Right ventricle myocardium superior (tissue), 1 donor: ENCODE results near the gene ENTR1. TPM values are rescaled to one million over a fixed set of nuclear protein-coding genes. Genes with fewer than 3 reads are reported as not detected.

Source experiments
- ATAC-seq: fragments of 200-7000 bp; cut with Tn5 transposase; one replicate; pipeline ENCODE4 v1.9.1; 2020; ENCODE audit warnings: mild to moderate bottlenecking; ENCODE audit not compliant: poor library complexity
- DNase-seq: peaks from one replicate; pipeline ENCODE4 v3.0.0-alpha.2; 2020
- intact Hi-C: fragments of 100-400 bp; cut with DNase I; formaldehyde crosslinking; loops from one replicate; pipeline ENCODE4 v1.11.2; 2022
- total RNA-seq: library from RNA; stranded (reverse); fragmentation: NEBNext Ultra II Directional; extraction: Animal tissue kit (Norgen Biotek cat#: 25700); gene quantifications from one replicate; pipeline ENCODE4 v1.2.1, GENCODE V29; 2021
- donor health status: DM: no; HTN: yes; CAD: no; lungs with severe emphysema.

Gene ENTR1
- total RNA-seq, 1 donor from 2014 or later, result 23.3 TPM

DNA sequence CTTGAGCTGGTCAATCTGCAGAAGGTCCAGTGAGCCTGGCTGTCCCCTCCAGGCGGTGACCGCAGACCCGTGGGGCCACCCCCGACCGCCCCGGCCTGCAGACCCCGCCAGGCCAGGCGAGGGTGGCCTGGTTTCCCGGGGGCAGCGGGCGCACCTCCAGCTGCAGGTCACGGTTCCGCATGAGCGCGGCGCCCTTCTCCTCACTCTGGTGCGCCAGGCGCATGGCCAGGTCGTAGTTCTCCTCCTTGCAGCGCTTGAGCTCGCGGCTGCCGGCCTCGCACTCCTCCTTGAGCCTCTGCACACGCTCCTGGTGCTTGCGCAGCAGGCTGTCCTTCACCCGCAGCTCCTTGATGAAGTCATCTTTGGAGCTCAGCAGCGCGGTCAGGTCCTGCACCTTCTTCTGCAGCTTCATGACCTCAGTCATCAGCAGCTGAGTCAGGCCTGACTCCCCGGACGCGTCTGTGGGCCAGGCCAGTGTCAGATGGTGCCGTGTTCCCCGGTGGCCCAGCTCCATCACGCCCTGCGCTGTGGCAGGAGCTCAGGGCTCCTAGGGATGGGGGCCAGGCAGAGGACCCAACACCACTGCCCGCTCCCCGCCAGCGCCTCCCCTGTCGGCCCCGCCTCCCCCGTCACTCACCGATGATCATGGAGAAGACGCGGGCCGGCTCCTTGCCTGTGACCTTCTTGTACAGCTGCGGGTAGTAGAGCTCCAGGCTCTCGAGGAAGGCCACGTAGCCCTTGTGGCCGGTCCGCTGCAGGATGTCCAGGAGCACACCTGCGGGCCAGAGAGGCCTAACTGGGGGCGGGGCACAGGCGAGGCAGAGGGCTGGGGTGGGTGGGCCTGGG is 39.5 kb downstream of the ENTR1 start:
- DNase-seq (no peak), ATAC-seq (no peak)
- intact Hi-C loops, result no loop called here

DNA sequence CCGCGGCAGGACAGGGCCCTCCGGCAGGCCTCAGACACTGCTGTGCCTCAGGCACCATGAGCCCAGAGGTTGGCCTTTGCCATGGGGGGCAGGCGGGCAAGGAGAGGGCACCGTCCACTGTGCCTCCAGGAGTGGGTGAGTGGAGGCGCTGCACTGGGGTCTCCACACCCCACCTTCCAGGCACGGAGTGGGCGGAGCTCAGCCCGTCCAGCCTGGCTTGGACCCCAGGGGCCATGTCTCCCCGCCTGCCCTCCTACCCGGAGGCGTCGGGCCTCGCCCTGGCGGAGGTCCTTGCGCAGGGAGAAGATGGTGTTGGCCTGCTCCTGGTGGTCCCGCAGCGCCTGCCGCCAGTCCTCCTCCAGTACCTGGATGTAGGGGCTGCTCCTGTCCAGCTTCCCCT is 40.4 kb downstream of the ENTR1 start:
- no peak for ATAC-seq
- no peak for DNase-seq
- intact Hi-C loops, result no loop called here

DNA sequence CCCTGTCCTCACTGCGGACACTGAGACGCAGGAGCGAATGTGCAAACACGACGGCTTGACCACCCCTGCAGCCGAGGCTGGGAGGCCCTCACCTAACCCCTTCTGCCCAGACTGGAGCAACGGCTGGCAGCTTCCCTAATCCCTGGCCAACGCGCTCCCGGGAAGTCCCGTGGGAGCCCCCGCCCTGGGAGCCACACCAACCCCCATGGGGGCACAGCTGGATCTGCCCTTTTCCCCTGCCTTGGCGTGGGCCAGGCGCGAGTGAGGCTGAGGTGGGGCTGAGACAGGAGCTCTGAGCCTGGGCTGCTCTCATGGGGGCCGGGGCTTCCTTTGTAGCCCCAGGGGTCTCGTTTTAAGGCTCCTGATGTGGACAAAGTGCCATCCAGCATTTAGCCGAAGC is 42.2 kb downstream of the ENTR1 start:
- no peak for DNase-seq
- no peak for ATAC-seq
- intact Hi-C loops, result no loop called here

DNA sequence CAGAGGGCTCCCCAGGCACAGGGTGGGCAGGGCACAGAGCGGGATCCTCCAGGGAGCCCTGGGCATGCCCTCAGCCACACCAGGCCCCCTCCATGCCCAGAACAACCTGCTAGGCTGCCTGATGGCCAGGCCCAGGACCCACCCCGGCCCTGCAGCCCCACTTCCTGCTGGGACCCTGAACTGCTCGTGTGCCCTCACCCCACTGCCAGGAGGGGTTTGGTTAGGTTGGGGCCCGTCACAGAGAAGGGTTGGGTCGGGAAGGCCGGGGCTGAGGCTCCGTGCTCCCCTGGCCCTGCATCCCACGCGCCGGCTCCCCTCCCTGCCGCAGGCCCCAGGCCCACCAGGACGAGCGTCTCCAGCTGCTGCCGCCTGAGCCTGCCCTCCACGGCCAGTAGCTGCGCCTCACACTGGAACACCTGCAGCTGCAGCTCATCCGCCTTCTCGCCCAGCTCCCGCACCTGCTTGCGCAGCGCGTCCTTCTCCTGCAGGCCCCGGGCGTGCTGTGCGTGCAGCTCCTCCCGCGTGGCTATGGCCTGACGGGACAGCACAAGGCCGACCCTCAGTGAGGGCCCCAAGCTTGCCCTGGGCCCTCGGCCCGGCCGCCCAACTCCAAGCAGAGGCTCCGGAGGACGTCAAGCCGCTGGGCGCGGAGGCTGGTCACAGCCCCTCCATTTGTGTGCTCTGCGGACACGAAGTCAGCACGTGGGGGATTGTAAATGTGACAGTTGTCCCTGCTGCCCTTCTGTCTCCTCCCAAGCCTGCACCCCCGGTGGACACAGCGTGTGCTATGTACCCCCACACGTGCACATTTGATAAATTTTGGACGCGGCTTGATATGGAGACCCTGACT is 42.9 kb downstream of the ENTR1 start:
- DNase-seq (no peak), ATAC-seq (no peak)
- intact Hi-C loops, result no loop called here

DNA sequence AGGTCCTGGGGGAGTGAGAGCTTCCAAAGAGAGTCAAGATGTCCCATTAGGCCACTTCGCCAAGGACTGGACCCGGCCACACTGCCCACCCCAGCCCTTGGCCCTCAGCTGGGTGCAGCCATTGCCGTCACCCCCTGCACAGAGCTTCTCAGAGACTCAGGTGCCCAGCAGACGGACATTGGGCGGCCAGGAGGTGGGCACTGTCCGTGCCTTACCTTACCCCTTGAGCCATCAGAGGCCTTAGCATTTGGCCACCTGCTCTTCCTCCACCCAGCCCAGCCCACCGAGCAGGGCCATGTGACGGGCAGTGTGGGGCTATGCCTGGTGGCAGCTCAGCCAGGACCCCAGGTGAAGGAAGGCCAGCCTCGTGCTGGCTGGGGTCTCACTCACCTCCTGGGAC is 43.6 kb downstream of the ENTR1 start:
- ATAC-seq (no peak), DNase-seq (no peak)
- intact Hi-C loops, result no loop called here

DNA sequence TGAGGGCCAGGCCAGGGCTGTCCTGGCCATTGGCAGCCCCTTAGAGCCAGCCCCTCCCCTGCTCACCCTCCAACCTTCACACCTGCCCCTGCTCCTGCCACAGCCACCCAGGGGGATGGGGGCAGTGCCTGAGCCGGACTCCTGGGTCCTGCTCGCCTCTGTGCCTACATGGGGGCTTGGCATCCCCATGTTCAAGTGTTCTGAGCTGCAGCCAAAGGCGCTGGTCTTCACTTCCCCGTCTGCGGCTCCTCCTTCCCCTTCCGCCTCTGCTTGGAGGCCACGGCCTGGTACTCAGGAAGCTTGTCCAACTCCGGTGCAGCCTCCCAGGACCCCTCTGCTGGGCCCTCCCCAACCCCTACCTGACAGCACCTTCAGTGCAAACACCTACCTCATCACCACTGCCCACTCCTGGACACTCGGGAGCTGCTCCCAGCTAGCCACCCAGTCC is 44.6 kb downstream of the ENTR1 start:
- ATAC-seq (no peak), DNase-seq (no peak)
- intact Hi-C loops, result no loop called here

DNA sequence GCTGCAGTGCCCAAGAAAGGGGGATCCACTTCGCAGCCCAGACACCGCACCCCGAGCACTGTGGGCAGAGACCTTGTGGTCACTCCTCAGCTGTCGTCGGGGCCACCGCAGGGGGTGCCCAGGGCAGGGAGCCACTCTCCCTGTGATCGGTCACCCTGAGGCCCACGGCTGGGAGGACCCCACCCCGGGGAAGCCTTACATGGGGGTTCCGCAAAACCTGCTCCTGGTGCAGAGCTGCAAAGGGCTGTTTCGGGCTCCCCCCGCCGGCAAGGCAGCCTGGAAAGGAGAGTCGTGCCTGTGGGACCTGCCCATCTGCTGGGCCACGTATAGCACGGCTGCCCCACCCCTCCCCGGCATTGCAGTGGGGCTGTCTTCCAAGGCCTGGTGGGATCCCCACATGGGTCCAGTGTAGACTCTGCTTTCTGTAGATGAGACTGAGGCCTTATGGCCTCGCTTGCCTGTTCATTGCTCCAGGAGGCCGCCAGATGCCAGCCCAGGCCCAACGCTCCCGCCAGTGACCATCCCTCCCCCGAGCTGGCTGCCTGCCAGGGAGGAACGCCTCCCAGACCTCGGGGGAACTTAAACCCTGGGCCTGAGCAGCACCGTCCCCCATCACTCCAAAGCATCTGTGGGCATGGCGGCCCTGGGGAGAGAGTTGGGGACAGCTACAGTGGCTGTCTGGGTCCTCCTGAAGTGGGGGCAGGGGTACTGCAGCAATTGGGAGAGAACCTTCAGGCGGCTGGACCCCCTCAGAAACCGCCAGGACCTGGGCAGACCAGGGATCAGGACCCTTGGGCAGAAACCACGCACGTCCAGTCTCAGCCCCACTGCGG is 45.3 kb downstream of the ENTR1 start:
- DNase-seq (no peak), ATAC-seq (no peak)
- intact Hi-C loops, result no loop called here

DNA sequence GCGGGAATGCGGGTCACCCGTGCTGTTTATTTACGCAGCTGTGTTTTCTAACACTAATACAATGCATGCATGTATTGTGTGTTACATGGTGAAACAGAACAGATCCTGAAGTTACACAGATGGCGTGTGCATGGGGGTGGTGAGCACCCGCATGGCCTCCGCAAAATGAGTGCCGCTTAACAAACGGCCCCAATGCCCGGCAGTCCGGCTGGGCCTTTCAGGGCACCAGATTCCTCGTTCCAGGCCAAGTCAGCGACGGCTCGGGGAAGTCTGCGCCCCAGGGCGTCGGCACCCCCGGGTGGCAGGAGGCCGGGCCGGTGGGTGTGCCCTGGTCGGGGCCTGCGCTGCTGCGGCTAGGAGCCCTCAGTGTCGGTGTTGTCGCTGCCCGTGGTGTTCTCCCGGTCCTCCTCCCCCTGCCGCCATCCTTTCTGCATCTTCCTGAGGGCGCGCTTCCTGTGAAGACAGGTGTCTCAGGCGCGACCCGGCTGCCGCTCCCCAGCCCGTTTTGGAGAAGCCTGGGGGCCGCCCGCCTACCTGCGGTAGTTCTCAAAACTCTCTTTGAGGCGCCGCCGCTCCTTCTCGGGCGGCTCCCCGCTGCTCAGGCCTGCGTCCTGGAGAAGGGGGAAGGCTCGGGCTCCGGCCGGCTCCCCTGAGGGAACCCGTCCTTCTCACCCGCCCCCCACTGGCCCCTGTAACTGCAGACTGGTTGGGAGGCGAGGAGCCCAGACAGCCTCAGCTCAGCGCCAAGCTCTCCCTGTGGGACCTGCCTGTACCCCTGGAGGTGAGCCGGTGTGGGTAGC is 46.3 kb downstream of the ENTR1 start:
- DNase-seq, result no peak
- no peak for ATAC-seq
- intact Hi-C loops, result no loop called here

DNA sequence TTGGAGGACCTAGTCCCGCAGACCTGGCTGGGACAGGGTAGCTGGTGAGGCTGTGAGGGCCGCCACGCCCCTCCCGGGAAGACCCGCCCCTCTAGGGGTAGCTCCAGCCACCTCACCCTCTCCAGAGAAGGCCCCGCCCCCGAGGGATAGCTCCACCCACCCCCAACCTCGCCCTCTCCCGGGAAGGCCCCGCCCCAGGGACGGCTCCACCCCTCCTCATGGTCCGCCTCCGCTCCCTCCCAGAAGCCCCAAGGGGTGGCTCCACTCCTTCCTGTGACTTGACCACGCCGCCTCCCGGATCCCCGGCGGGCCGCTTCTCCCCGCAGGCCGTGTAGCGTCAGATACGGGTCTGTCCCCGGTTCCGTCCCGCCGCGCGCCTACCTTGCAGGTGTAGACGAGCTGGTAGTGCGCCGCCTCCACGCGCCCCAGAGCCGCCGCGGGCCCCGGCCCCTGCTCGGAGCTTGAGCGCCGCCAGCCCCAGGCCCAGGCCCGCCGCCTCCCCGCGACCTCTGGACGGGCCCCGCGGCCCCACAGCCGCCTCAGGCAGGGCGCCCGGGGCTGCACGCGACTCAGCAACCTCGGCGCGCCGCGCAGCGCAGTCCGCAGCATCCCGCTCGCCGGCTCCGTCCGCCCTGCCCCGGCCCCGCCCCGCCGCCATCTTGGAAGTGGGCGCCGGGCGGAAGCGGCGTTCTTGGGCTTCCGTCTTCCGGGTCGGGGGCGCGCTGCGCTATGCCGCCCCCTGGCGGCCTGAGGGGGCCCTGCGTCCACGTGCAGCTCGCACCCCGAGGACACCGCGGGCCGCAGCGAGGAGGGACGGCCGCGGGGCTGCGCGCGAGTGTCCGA is 47.1 kb downstream of the ENTR1 start, which contains the start of gene DNLZ:
Gene DNLZ (minus strand): TSS at position 639 of the 843 bp plus-strand sequence. CDS start 30 bp downstream, at position 609.
- intact Hi-C loops, result no loop called here
- DNase-seq (peak; percentile 98), ATAC-seq (peak; percentile 86)

DNA sequence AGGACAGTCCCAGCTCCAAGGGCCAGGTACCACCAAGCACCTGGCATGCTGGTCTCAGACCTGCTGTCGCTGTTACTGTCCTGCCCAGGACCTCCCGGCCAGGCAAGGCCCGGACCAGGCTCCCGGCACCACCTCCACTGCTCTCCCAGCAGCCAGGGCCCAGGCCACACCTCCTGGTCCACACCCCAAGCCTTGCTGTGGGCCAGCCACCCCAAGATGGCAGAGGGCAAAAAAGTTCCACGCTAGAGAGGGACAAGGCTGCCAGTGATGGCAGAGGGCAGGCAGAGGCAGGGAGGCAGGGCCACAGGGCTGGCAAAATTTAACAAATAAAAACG is 48.0 kb downstream of the ENTR1 start:
- peak; percentile 4 for ATAC-seq
- intact Hi-C loops, result no loop called here
- DNase-seq, result no peak

DNA sequence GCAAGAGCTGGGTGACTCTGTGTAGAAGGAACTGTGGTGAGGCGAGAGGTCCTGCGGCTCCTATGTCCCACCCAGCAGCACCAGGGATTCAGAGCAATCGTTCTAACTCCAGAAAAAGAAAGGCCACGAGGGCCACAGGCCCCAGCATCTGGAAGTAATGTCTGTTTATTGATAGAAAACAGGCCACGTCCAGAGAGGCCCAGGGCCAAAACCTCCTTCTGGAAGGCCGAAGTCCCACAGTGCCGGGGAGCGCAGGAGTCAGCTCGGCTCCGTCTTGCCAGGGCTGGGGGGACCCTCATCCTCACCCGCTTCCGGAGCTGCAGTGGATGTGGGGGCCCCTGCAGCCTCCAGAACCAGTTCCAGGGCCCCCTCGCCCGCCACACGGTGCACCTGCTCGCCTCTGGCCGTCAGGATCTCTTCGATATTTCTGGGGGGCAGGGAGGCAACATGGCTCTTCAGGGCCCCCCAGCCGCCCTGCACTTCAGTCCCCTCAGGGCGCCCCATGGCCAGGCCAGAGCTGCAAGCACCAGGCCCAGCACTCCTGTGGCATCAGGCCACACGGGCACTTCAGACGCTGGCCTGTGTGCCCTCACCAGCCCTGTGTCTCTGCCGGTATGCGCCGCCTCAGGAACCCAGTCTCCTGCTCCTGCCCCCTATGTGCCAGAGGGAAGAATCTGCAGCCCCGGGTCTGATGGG is 48.5 kb downstream of the ENTR1 start:
- ATAC-seq, result peak; percentile 23
- no peak for DNase-seq
- intact Hi-C loops, result no loop called here

DNA sequence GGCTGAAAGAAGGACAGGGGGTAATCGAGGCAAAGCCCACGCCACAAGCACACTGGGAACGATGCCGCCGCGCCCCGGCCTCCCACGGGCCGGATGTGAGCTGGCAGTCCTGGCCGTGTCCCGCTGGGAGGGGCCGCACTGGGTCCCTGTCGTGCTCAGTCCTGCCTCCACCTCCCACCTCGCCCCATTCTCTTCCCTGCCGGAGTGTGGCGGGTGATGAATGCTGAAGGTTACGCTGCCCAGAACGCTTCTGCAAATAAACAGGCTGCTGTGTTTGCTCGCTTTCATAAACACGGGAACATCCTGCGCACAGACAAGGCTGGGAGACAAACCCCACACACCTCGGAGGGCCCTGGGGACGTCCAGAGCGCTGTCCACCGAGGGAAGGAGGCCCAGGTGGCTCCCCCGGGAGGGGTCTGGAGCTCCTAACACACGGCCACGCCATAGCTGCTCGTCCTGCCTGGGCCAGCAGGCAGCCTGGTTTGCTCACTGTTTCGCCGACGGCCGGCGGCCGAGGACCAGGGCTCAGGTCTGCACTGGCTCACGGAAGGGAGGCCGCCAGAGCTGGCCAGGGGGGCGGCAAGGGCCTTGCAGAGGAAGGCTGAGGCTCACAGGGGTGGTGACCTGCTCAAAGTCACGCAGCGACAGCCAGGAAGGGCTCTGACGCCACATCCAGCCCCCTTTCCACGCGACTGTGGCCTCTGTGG is 49.2 kb downstream of the ENTR1 start:
- ATAC-seq (no peak), DNase-seq (no peak)
- intact Hi-C loops, result no loop called here

DNA sequence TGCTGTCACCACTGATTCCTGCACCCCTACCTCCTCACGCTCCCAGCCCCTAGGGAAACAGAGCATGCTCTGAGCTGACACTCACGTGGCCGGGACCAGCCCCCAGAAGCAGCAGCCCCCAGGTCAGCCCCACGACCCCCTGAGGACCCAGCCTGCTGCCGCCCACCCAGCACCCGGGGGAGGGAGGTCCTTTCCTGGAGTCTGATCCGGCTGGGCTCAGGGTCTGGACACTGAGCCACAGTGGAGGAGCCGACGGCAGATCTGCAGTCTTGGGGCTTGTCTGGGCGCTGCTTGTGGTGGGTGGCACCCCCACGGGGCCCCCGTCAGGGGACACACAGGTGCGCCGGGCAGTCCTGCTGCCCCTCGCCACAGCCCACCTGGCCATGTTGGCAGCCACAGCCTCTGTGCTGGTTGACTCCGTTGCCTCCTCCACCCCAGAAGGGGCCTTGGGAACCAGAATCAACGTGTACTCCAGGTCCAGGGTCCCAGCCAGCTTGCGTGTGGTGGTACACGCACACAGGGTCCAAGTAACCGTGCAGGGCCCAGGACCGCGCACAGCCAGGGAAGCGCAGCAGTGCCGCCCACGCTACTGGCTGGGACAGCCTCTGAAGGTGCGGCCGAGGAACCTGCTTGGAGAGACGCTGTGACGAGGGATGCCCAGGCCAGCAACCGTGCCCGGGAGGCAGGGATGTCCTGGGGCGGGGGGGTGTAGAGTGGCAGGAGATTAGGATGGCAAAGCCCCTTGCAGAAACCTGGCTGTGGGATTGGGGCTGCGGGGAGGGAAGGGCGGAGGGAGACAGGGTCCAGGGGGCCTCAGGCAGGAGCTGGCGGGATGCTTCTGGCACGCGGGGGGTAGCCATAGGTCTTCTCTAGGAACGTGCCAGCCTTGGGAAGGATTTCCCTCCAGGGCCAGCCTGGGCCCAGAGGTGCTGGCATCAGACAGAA is 50.4 kb downstream of the ENTR1 start:
- intact Hi-C loops, result no loop called here
- DNase-seq (no peak), ATAC-seq (no peak)

DNA sequence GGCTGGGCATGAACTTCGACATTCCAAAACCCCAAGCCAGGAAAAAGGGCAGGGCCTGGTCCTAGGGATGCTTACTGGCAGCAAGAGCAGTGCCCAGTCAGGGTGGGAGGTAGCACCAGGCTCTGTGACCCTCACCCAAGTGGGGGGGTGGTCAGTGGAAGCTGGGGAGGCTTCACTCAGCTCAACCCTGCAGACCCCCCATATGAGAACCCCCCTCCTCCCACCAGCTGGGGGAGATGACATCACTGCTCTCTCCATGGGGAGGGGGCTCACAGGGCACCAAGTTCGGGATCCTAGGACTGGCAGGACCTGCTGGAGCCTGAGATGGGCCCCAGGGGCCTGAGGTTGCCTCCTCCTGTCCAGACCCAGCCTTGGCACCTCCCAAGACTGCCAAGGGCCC is 51.5 kb downstream of the ENTR1 start:
- no peak for ATAC-seq

DNA sequence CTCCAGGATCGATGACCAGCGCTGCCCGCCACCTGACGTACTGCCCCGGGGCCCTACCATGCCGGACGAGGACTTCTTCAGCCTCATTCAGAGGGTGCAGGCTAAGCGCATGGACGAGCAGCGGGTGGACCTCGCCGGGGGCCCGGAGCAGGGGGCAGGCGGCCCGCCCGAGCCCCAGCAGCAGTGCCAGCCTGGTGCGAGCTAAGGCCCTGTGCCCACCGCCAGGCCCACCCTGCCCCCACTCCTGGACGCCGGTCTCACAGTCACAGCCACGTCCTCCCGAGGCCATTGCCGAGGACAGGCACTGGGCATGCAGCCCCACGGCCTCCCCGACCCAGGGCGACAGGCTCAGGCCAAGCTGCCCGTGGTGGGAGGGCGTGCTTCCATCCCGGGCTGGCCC is 52.4 kb downstream of the ENTR1 start:
- no peak for ATAC-seq

More for the DNA sequence above, 51.5 kb downstream of the ENTR1 start:
- intact Hi-C loops, result no loop called here
- no peak for DNase-seq

More for the DNA sequence above, 52.4 kb downstream of the ENTR1 start:
- intact Hi-C loops, result no loop called here
- DNase-seq, result no peak
